Heart right ventricle (tissue), 16 donors: Measurements from ENCODE around the gene DOCK2. TPM values are rescaled to one million over a fixed set of nuclear protein-coding genes. Genes with fewer than 3 reads are reported as not detected.
"Not testable (repeated sequence)": the region's sequence is repeated elsewhere in the genome, so short reads cannot be mapped to it uniquely, and the experiment has no call there.

ENCODE experiments used
- ATAC-seq, 8 donors: fragments of 200-7000 bp; cut with Tn5 transposase; one replicate each; pipeline ENCODE4 v1.9.1; 2020; ENCODE audit warnings: mild to moderate bottlenecking in 8 of 8, moderate library complexity in 8 of 8, moderate number of reproducible peaks in 1 of 8
- DNase-seq, 2 donors: peaks; one replicate each; pipeline ENCODE4 v3.0.0-alpha.2; 2020
- H3K27ac ChIP-seq, 10 donors: fragments of 200-600 bp; sonication (generic) in 2 of 10; one replicate each; pipeline versions ENCODE4 v1.5.0 to v1.8.0; 2020 to 2022; ENCODE audit warnings: mild to moderate bottlenecking in 3 of 10
- H3K27me3 ChIP-seq, 7 donors: fragments of 200-600 bp; one replicate each; pipeline ENCODE4 v1.8.0; 2021 to 2022; ENCODE audit warnings: mild to moderate bottlenecking in 2 of 7
- H3K36me3 ChIP-seq, 9 donors: fragments of 200-600 bp; sonication (generic) in 1 of 9; one replicate each; pipeline versions ENCODE4 v1.5.0 to v1.8.0; 2020 to 2022; ENCODE audit warnings: mild to moderate bottlenecking in 2 of 9
- H3K4me1 ChIP-seq, 9 donors: fragments of 200-600 bp; sonication (generic) in 1 of 9; one replicate each; pipeline versions ENCODE4 v1.5.0 to v1.8.0; 2020 to 2022; ENCODE audit warnings: mild to moderate bottlenecking in 4 of 9
- H3K4me3 ChIP-seq, 10 donors: fragments of 200-600 bp; sonication (generic) in 2 of 10; one replicate each; pipeline versions ENCODE4 v1.5.0 to v1.8.0; 2020 to 2022; ENCODE audit warnings: mild to moderate bottlenecking in 7 of 10, moderate library complexity in 2 of 10
- H3K9me3 ChIP-seq, 11 donors: fragments of 200-600 bp in 10 of 11; sonication (generic) in 2 of 11; one replicate each; pipeline versions ENCODE4 v1.5.0 to v1.8.0; 2013 to 2022; ENCODE audit warnings: mild to moderate bottlenecking in 2 of 11, control low read depth in 1 of 11, moderate library complexity in 1 of 11
- WGBS, 2 donors: extraction: QIAGEN DNeasy Blood & Tissue Kit; methylation state at CpG; one replicate each; pipeline ENCODE4 v1.1.7; 2013; ENCODE audit warnings: inconsistent platforms in 1 of 2; 5-methylcytosine and 5-hydroxymethylcytosine counted together
- intact Hi-C, 10 donors: fragments of 100-400 bp; cut with DNase I; formaldehyde crosslinking; loops; one replicate each; pipeline versions ENCODE4 v1.11.1 to v1.14.2; 2022
- polyA plus RNA-seq, 2 donors: library from polyadenylated mRNA; stranded (reverse); fragments of 200-250 nt; gene quantifications; one replicate each; pipeline ENCODE4 v1.2.3, GENCODE V29; 2013
- total RNA-seq, 10 donors: library from RNA; stranded (reverse); fragmentation: NEBNext Ultra II Directional in 3 of 10; extraction: Animal tissue kit (Norgen Biotek cat#: 25700) in 3 of 10; gene quantifications; one replicate each; pipeline versions ENCODE4 v1.2.1 to v1.2.4, GENCODE V29; 2021 to 2023
- TF ChIP-seq, protein P1 (sequence below), 9 donors: fragments of 200-600 bp; sonication (generic) in 2 of 9; IDR thresholded peaks; one replicate each; pipeline versions ENCODE4 v1.5.0 to v1.8.0; 2021 to 2022; ENCODE audit warnings: antibody characterized with exemption in 9 of 9, mild to moderate bottlenecking in 5 of 9, moderate library complexity in 1 of 9
- donor health status: Arrhythmogenic right ventricular cardiomyopathy.
- donor health status: ischemic (EF 13 %, LVEDD 7.1; RV severe dilation, severe dysfunction).
- donor health status: healthy with polysubstance abuse.
- donor health status: DM: no; HTN: yes; CAD: no.
- donor health status: DM: no; HTN: no; CAD: no.
- donor health status: ischemic (EF 25% LVEDD 6.9; RV normal size, moderate dysfunction).
- donor health status: ischemic (EF 25% LVEDD 5.7; RV mildly dilated, moderate dysfunction).
- donor health status: healthy.
- donor health status: DM: yes; HTN: yes; CAD: no.
- donor health status: Ischemic cardiomyopathy.
- donor health status: ischemic (EF 35%, LVEDD 5.7; RV mildly dilated, moderate dysfunction).
- donor health status: nonischemic (EF 11% LVEDD 7.7; RV severe dilation, severe dysfunction).
- donor health status: DM: yes; HTN: yes; CAD: no.
- donor health status: PGD.
- donor health status: ischemic (EF 29% LVEDD 5.4; RV normal size, mild dysfunction).
- donor health status: nonischemic (EF 23%, LVEDD 6.1; RV moderate dilation, normal function).

DOCK2 gene
- total and polyA plus RNA-seq, 12 donors, result 1.2 to 24.6 (median 4.2) TPM

DNA sequence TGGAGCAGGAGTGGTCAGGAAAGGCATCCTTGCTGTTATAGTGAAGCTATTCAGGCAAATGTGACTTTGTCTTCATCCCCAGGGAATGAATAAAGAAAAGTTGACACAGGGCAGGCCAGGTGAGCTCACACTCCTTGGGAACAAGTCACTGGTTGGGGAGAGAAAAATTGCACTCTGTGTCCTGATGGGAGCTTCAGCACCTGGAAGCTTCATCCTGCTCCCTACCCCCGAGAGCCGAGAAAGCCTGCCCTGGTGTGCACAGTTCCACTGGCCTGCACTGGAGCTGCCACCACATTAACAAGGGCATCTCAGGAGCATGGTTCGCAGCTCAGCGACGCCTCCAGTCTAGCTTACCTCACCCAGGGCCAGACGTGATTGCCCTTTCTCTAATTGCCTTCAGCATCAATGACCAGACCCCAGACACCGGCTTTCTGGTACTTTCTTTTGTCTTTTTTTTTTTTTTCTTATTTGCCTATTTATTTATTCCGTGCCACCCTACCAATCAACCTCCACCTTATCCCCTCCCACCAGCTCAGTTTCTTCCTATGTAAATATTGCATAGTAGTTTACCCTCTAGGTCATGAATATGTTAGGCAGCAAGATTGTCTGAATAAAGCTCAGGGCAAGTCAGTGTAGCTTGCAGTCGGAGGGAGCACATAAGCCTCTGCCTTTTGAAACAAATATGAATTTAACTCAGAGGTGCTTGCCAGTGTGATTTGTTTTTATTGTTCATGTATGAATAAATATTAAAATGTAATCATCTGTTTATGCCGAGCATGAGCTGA lies 87.4 kb downstream of the DOCK2 start:
- 91% methylated on average over 10 of the region's 10 CpGs for WGBS, 2 donors
- intact Hi-C loops, result no loop called here

DNA sequence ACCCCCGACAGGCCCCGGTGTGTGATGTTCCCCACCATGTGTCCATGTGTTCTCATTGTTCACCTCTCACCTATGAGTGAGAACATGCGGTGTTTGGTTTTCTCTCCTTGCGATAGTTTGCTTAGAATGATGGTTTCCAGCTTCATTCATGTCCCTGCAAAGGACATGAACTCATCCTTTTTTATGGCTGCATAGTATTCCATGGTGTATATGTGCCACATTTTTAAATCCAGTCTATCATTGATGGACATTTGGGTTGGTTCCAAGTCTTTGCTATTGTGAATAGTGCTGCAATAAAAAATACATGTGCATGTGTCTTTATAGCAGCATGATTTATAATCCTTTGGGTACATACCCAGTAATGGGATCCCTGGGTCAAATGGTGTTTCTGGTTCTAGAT lies 88.6 kb downstream of the DOCK2 start:
- H3K36me3 ChIP-seq, result peaks cover 0 to 87% (median 0%) of the 10 kb centered on the region in 9 donors
- DNase-seq, ATAC-seq, H3K4me3 ChIP-seq, H3K27me3 ChIP-seq, H3K4me1 ChIP-seq, intact Hi-C loops, H3K27ac ChIP-seq, H3K9me3 ChIP-seq: not testable (repeated sequence)
- WGBS, 2 donors, result 97% methylated on average over 4 of the region's 4 CpGs

More for the DNA sequence above, 87.4 kb downstream of the DOCK2 start:
- no peak overlapping the region for H3K27ac ChIP-seq
- ATAC-seq (no peak), DNase-seq (no peak)
- H3K4me1 ChIP-seq, result no peaks in the 10 kb centered on the region
- peaks cover 0 to 6% (median 0%) of the 10 kb centered on the region in 11 donors for H3K9me3 ChIP-seq
- H3K36me3 ChIP-seq, result peaks cover 0 to 88% (median 0%) of the 10 kb centered on the region in 9 donors
- TF ChIP-seq, protein P1, sequence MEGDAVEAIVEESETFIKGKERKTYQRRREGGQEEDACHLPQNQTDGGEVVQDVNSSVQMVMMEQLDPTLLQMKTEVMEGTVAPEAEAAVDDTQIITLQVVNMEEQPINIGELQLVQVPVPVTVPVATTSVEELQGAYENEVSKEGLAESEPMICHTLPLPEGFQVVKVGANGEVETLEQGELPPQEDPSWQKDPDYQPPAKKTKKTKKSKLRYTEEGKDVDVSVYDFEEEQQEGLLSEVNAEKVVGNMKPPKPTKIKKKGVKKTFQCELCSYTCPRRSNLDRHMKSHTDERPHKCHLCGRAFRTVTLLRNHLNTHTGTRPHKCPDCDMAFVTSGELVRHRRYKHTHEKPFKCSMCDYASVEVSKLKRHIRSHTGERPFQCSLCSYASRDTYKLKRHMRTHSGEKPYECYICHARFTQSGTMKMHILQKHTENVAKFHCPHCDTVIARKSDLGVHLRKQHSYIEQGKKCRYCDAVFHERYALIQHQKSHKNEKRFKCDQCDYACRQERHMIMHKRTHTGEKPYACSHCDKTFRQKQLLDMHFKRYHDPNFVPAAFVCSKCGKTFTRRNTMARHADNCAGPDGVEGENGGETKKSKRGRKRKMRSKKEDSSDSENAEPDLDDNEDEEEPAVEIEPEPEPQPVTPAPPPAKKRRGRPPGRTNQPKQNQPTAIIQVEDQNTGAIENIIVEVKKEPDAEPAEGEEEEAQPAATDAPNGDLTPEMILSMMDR (IDR thresholded peaks at IDR 0.05), result no peak
- H3K27me3 ChIP-seq, result peaks cover 0 to 10% (median 0%) of the 10 kb centered on the region in 7 donors
- no peak overlapping the region for H3K4me3 ChIP-seq

- no peaks in the 10 kb centered on the region for H3K9me3 ChIP-seq
- H3K27me3 ChIP-seq, result peaks cover 0 to 7% (median 0%) of the 10 kb centered on the region in 7 donors
- DNase-seq (no peak), ATAC-seq (no peak)
- no peaks in the 10 kb centered on the region for H3K4me1 ChIP-seq
- TF ChIP-seq, protein P1 (IDR thresholded peaks at IDR 0.05), result no peak
- no peak overlapping the region for H3K27ac ChIP-seq
- H3K36me3 ChIP-seq, result peaks cover 0 to 68% (median 0%) of the 10 kb centered on the region in 9 donors
- H3K4me3 ChIP-seq, result no peak overlapping the region
- 65 to 79% methylated on average over 1 of the region's 1 CpG for WGBS, 2 donors
- intact Hi-C loops, result no loop called here
These were observed 91.3 kb downstream of the DOCK2 start for GRCh38 chr5:169728418-169728817.

DNA sequence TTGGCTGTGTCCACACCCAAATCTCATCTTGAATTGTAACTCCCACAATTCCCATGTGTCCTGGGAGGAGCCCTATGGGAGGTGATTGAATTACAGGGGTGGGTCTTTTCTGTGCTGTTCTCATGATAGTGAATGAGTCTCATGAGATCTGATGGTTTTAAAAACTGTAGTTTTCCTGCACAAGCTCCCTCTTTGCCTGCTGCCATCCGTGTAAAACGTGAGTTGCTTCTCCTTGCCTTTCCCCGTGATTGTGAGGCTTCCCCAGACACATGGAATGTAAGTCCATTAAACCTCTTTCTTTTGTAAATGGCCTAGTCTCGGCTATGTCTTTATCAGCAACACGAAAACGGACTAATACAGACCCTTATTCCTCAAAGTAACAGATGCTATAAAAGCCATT lies 94.1 kb downstream of the DOCK2 start:
- ATAC-seq (no peak), DNase-seq (no peak)
- Histone ChIP-seq H3K4me3 (no peak overlapping the region), H3K4me1 (peaks cover 0 to 9% (median 0%) of the 10 kb centered on the region in 9 donors), H3K27ac (no peak overlapping the region), H3K36me3 (peaks cover 0 to 45% (median 0%) of the 10 kb centered on the region in 9 donors), H3K9me3 (no peaks in the 10 kb centered on the region), H3K27me3 (peaks cover 0 to 7% (median 0%) of the 10 kb centered on the region in 7 donors)
- TF ChIP-seq, protein P1 (IDR thresholded peaks at IDR 0.05), result no peak
- intact Hi-C loops, result no loop called here
- 85 to 89% methylated on average over 6 of the region's 6 CpGs for WGBS, 2 donors

GRCh38 chr5:169732841-169733240 lies 95.8 kb downstream of the DOCK2 start:
- Histone ChIP-seq H3K9me3 (no peaks in the 10 kb centered on the region), H3K36me3 (peaks cover 0 to 45% (median 0%) of the 10 kb centered on the region in 9 donors), H3K27me3 (peaks cover 0 to 2% (median 0%) of the 10 kb centered on the region in 7 donors), H3K27ac (no peak overlapping the region), H3K4me3 (no peak overlapping the region), H3K4me1 (peaks cover 0 to 9% (median 0%) of the 10 kb centered on the region in 9 donors)
- TF ChIP-seq, protein P1 (IDR thresholded peaks at IDR 0.05), result no peak
- intact Hi-C loops, result no loop called here
- WGBS, 2 donors, result 40 to 58% methylated on average over 1 of the region's 1 CpG
- ATAC-seq, result no peak
- DNase-seq, result no peak
